Measurements from ENCODE around the gene THAP4.

The THAP4 gene

DNA sequence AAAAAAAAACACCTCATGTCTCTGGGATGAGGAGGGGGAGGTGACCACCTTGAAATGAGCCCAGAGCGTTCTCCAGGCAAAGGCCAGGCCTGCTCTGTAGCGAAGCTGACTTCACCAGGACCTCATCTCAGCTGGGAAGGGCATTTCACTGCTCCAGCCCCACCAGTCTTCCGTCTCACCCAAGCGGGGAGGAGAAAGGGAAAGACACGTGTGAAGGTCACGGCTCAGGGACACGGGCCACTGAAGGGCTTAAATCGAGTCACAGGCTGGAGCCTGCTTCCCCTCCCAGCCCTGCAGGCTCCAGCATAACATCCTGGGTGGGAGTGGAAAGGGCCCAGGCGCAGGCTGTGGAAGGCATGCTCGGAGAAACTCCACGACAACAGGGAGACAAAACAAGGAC is 18.1 kb downstream of the THAP4 start:
- no peaks in the 10 kb centered on the region for H3K27me3 ChIP-seq (replicated peaks)
- H3K27ac ChIP-seq: no peak overlapping the region
- no peaks in the 10 kb centered on the region for H3K36me3 ChIP-seq (replicated peaks)
- in situ Hi-C loops (cut with HindIII; ENCODE audit: low pct_ligation_motif_present, low sequenced_read_pairs): no loop called here
- no peak for DNase-seq
- no peak overlapping the region for H3K4me3 ChIP-seq (ENCODE audit: low read depth, low read length)
- TF ChIP-seq, protein P1, sequence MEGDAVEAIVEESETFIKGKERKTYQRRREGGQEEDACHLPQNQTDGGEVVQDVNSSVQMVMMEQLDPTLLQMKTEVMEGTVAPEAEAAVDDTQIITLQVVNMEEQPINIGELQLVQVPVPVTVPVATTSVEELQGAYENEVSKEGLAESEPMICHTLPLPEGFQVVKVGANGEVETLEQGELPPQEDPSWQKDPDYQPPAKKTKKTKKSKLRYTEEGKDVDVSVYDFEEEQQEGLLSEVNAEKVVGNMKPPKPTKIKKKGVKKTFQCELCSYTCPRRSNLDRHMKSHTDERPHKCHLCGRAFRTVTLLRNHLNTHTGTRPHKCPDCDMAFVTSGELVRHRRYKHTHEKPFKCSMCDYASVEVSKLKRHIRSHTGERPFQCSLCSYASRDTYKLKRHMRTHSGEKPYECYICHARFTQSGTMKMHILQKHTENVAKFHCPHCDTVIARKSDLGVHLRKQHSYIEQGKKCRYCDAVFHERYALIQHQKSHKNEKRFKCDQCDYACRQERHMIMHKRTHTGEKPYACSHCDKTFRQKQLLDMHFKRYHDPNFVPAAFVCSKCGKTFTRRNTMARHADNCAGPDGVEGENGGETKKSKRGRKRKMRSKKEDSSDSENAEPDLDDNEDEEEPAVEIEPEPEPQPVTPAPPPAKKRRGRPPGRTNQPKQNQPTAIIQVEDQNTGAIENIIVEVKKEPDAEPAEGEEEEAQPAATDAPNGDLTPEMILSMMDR (IDR thresholded peaks at IDR 0.05; ENCODE audit: low read depth, low read length, missing control alignments): no peak

DNA sequence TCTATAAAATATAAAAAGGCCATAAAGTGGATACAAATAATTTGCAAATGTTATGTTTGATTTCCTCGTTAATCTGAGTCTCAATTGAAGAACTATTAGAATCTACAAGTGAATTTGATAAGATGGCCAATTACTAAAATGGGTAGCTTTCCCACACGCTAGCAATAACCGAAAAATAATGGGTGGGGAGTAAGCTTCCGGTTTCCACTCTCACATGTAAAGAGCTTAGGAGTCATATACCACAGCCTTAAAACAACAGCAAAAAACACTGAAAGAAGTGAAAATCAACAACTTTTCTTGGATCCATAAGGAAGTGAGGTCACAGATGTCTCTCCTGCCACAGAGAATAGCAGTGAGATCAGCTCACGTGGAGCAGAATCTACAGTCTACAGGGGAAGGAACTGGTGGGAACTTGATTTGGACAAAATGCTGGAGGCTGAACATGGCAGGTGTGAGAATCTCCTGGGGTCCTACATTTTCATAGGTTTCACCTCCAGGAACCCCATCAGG is 18.6 kb downstream of the THAP4 start:
- Histone ChIP-seq H3K4me3 (ENCODE audit: low read depth, low read length) (no peak overlapping the region), H3K27ac (no peak overlapping the region), H3K27me3 (replicated peaks) (no peaks in the 10 kb centered on the region), H3K36me3 (replicated peaks) (no peaks in the 10 kb centered on the region)
- TF ChIP-seq, protein P1 (IDR thresholded peaks at IDR 0.05; ENCODE audit: low read depth, low read length, missing control alignments): no peak
- in situ Hi-C loops (cut with HindIII; ENCODE audit: low pct_ligation_motif_present, low sequenced_read_pairs): no loop called here
- DNase-seq: no peak

DNA sequence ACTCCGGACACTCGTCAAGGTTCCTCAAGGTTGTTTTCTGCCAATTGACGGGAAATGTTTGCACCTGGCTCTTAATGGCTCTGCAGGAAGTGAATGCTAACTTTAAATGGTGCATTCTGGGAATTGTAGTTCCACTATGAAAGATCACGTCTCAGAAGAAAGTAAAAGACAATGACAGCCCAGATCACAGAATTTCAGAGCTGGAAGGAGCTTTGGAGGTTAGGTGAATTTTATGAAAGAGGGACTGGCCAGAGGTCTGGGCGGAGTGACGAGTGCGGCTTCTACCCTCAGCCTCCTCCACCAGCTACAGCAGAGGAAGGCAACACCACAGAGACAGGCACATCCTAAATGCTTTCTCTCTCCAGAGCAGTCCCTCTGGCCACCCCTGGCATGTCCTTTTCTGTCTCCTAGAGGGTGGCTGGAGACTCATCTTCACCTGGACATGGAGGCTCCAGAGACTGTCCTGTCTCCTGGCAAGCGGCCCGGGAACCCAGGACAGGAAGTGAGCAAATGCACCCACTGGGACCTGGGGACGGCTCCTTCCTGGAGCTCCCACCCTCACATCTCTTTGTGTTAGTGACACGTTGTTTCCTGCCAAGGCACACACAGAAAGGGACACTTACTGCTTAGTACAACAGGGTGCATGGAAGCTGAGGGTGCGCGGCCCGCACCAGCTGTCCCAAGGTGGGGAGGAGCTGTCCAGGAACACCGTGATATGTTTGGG is 19.4 kb downstream of the THAP4 start:
- TF ChIP-seq, protein P1 (IDR thresholded peaks at IDR 0.05; ENCODE audit: low read depth, low read length, missing control alignments): no peak
- Histone ChIP-seq H3K27me3 (replicated peaks) (no peaks in the 10 kb centered on the region), H3K27ac (no peak overlapping the region), H3K36me3 (replicated peaks) (no peaks in the 10 kb centered on the region), H3K4me3 (ENCODE audit: low read depth, low read length) (no peak overlapping the region)
- no peak for DNase-seq
- in situ Hi-C loops (cut with HindIII; ENCODE audit: low pct_ligation_motif_present, low sequenced_read_pairs): no loop called here

DNA sequence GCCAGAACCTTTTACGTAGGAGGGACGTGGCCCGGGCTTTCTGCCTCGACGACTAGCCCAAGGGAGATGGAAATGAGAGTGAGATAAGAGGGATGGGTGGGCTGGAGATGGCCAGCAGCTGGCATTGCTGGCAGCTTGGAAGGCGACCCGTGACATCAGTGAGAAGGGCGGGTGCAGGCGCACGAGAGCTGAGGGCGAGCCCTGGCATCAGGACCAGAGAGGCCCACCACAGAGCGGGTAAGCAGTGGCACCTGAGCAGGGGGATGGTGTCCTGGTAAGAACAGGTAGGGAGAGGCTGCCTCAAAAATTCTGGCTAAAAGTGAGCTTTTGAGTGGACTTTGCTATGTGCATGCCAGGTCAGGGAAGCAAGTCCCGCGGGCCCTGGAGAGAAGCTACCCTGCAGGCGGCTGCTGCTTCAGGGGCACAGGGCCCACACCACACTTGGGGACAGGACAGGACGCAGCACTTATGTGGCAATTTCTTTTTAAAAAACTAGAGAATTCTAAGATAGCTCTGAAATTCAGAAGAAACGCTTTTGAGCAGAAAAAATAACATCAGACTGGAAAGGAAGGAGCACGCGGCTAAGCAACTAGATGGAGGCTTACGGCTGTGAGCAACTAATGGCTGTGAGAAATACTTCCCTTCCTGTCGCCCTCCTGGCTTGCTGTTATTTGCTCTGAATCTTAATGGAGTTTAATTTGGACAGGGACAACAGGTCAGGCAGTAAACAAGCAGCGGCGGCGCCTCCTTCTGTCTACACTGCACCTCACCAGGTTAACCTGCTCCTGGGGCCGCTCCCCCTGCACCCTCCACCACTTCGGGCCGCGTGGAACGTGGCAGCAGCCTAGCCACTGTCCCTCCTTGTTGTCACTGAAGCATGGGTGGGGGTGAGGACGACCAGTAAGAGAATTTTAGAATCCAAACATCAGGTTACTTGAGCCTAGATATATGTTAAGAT is 20.5 kb downstream of the THAP4 start:
- Histone ChIP-seq H3K4me3 (ENCODE audit: low read depth, low read length) (no peak overlapping the region), H3K27me3 (replicated peaks) (no peaks in the 10 kb centered on the region), H3K36me3 (replicated peaks) (no peaks in the 10 kb centered on the region), H3K27ac (no peak overlapping the region)
- DNase-seq: no peak
- in situ Hi-C loops (cut with HindIII; ENCODE audit: low pct_ligation_motif_present, low sequenced_read_pairs): no loop called here
- TF ChIP-seq, protein P1 (IDR thresholded peaks at IDR 0.05; ENCODE audit: low read depth, low read length, missing control alignments): no peak

DNA sequence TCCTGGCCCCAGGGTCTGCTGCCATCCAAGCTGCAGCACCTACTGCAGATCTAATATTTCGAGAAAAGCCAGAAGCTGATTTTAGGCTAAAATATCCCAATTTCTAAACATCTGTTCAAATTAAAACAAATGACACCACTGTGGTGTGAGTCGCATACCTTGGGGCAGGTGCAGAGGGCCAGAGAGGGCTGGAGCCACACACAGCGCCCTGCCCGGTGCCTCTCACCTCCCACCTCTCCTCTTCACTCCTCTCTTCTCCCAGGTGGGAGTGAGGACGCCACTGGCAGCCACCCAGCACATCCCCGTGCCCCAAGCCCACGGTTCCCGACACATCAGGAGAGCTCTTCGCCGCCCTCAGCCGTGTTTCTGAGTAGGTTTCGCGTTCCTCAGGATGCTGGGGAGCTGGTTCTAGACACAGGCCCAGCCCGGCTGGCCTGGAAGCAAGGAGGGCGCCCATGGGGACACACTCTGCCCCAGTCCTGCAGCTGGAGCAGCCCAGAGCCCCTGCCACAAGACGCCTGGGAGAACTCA is 21.4 kb downstream of the THAP4 start:
- DNase-seq: no peak
- H3K4me3 ChIP-seq (ENCODE audit: low read depth, low read length): no peak overlapping the region
- no peaks in the 10 kb centered on the region for H3K36me3 ChIP-seq (replicated peaks)
- TF ChIP-seq, protein P1 (IDR thresholded peaks at IDR 0.05; ENCODE audit: low read depth, low read length, missing control alignments): no peak
- H3K27ac ChIP-seq: no peak overlapping the region
- in situ Hi-C loops (cut with HindIII; ENCODE audit: low pct_ligation_motif_present, low sequenced_read_pairs): no loop called here
- no peaks in the 10 kb centered on the region for H3K27me3 ChIP-seq (replicated peaks)
